ENCODE measurements around the gene PLA2G2F.

DNA sequence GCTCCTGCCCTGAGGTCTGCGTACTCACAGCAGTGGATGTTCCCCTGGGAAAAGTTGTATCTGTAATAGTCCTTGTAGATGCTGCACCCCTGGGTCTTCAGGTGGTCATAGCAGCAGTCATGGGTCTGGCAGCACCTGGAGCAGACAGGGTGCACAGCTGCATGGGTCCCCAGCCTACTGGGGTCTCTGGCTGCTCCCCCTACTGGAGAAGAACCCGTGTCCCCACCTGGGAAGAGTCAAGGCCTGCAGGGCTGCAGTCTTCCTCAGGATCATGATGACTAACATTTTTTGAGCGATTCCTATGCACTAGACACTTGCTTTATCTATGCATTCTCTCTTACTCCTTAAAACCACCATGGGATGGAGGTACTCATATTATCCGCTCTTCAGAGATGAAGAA, 23.6 kb upstream of the PLA2G2F start:
- TF ChIP-seq CTCF (IDR thresholded peaks at IDR 0.05; ENCODE audit: extremely low read depth in 1 of 2, insufficient read depth in 1 of 2, low read depth in 1 of 2, low read length in 2 of 2) (no peak), POLR2AphosphoS5 (IDR thresholded peaks at IDR 0.05; ENCODE audit: insufficient read depth, low read depth, low read length) (no peak), MYC (IDR thresholded peaks at IDR 0.05; ENCODE audit: low read depth, low read length) (no peak), EZH2 (IDR thresholded peaks at IDR 0.05; ENCODE audit: borderline replicate concordance, low read depth, low read length, severe bottlenecking) (no peak)
- TF ChIP-seq, protein P1, sequence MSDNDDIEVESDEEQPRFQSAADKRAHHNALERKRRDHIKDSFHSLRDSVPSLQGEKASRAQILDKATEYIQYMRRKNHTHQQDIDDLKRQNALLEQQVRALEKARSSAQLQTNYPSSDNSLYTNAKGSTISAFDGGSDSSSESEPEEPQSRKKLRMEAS (IDR thresholded peaks at IDR 0.05; ENCODE audit: insufficient read depth, insufficient read length), result no peak

All from endothelial cell of umbilical vein (primary cell).